Natural killer cell (primary cell): ENCODE results near the gene NR6A1. TPM values are rescaled to one million over a fixed set of nuclear protein-coding genes. Genes with fewer than 3 reads are reported as not detected.

Experiments
- ATAC-seq, 3 donors: fragments of 150-1000 bp in 2 of 3; fragments of 200-7000 bp in 1 of 3; cut with Tn5 transposase; 1 replicate in 1 of 3; 2 replicates in 2 of 3; pipeline ENCODE4 v1.10.0; 2021; ENCODE audit warnings: mild to moderate bottlenecking in 2 of 3, moderate library complexity in 2 of 3
- DNase-seq, 2 donors: peaks; one replicate each; pipeline versions ENCODE4 v3.0.0 to v3.0.0-alpha.2; 2013 to 2021; ENCODE audit warnings: mixed read lengths in 1 of 2
- H3K27ac ChIP-seq: one replicate; pipeline ENCODE4 v1.5.1; 2013; ENCODE audit warnings: mild to moderate bottlenecking, low read length
- H3K27me3 ChIP-seq: one replicate; pipeline ENCODE4 v1.6.1; 2013; ENCODE audit warnings: low read length; ENCODE audit not compliant: control insufficient read depth, insufficient read depth
- H3K36me3 ChIP-seq: one replicate; pipeline ENCODE4 v1.6.1; 2013; ENCODE audit warnings: low read length; ENCODE audit not compliant: control insufficient read depth, insufficient read depth
- H3K4me1 ChIP-seq: one replicate; pipeline ENCODE4 v1.6.1; 2013; ENCODE audit warnings: low read length; ENCODE audit not compliant: control insufficient read depth, insufficient read depth
- H3K4me3 ChIP-seq: one replicate; pipeline ENCODE4 v1.5.1; 2013; ENCODE audit warnings: low read length
- H3K9me3 ChIP-seq: one replicate; pipeline ENCODE4 v1.6.1; 2013; ENCODE audit warnings: low read length; ENCODE audit not compliant: control insufficient read depth, insufficient read depth
- H3K27ac Mint-ChIP-seq, 2 donors: one replicate each; pipeline ENCODE4 v1.8.0; 2022; ENCODE audit warnings: mild to moderate bottlenecking in 2 of 2, mixed read lengths in 2 of 2, moderate library complexity in 1 of 2
- H3K27me3 Mint-ChIP-seq, 2 donors: one replicate each; pipeline ENCODE4 v1.8.0; 2022; ENCODE audit warnings: low read depth in 2 of 2, mixed read lengths in 2 of 2
- H3K36me3 Mint-ChIP-seq: one replicate; pipeline ENCODE4 v1.8.0; 2022; ENCODE audit warnings: mixed read lengths
- H3K4me1 Mint-ChIP-seq, 2 donors: one replicate each; pipeline ENCODE4 v1.8.0; 2022; ENCODE audit warnings: mixed read lengths in 2 of 2
- H3K4me3 Mint-ChIP-seq: one replicate; pipeline ENCODE4 v1.8.0; 2022; ENCODE audit warnings: mild to moderate bottlenecking, moderate library complexity, mixed read lengths
- H3K9me3 Mint-ChIP-seq, 2 donors: one replicate each; pipeline ENCODE4 v1.8.0; 2022; ENCODE audit warnings: mixed read lengths in 2 of 2
- WGBS: methylation state at CpG from one replicate; pipeline ENCODE4 v1.1.7; 2013; ENCODE audit warnings: missing lambda C conversion rate; ENCODE audit not compliant: insufficient coverage; 5-methylcytosine and 5-hydroxymethylcytosine counted together
- intact Hi-C: fragments of 100-400 bp; cut with micrococcal nuclease; formaldehyde crosslinking; loops from one replicate; pipeline ENCODE4 v1.14.2; 2022
- total RNA-seq, 4 donors: library from RNA; stranded (reverse); fragments of 120-200 nt in 1 of 4; gene quantifications; one replicate each; pipeline versions ENCODE4 v1.2.3 to v1.2.4, GENCODE V29; 2013 to 2022
- TF ChIP-seq, protein P1 (sequence below): fragments of 200-600 bp; IDR thresholded peaks from one replicate; pipeline ENCODE4 v1.8.0; 2022; ENCODE audit warnings: antibody characterized with exemption

Gene NR6A1
- total RNA-seq, 3 donors from 2014 or later (not counting 1 experiment from before 2014, with no cell fraction given), result 0.07 to 0.75 (median 0.49) TPM

DNA sequence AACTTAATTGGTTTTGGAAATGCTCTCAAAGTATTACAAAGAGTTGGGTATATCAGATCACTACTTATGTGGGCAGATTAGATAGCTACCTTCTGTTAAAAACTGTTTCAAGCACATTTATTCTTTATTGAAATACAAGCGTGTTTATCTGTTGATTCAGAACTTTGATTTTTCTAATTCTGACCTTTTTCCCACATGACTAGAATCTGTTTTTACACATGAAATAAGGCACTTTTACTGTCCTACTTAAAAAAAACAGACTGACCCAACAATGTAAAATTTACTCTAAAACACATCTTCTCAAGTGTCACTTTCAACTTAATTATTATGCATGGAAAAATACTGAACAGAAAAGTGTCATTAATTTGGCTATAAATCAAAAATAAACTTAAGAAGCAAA is 4.8 kb downstream of the NR6A1 start:
- H3K4me1 ChIP-seq, result peaks cover 14% of the 10 kb centered on the region
- intact Hi-C loops, result no loop called here
- peaks cover 61% of the 10 kb centered on the region for H3K27me3 ChIP-seq

DNA sequence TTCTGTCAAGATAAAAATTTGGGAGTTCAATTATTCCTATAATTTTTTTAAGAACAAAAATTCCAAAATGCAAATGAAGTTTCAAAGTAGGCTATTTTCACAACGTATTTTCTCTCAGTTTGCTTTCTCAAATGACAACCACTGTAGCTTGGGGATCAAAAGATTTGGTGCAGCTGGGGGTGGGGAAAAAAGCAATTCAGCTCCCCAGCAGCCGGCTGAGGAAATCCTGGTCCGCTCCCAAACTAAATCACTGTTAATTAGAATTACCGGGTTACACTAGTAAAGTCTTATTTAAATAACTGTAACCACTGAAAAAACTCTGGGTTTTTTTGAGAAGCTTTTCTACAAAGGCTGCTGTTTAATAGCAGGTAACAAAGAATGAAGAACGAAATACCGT is 5.7 kb downstream of the NR6A1 start:
- intact Hi-C loops, result no loop called here
- ATAC-seq, result no peak
- H3K27ac Mint-ChIP-seq, result no peak overlapping the region

More for the DNA sequence above, 4.8 kb downstream of the NR6A1 start:
- TF ChIP-seq, protein P1, sequence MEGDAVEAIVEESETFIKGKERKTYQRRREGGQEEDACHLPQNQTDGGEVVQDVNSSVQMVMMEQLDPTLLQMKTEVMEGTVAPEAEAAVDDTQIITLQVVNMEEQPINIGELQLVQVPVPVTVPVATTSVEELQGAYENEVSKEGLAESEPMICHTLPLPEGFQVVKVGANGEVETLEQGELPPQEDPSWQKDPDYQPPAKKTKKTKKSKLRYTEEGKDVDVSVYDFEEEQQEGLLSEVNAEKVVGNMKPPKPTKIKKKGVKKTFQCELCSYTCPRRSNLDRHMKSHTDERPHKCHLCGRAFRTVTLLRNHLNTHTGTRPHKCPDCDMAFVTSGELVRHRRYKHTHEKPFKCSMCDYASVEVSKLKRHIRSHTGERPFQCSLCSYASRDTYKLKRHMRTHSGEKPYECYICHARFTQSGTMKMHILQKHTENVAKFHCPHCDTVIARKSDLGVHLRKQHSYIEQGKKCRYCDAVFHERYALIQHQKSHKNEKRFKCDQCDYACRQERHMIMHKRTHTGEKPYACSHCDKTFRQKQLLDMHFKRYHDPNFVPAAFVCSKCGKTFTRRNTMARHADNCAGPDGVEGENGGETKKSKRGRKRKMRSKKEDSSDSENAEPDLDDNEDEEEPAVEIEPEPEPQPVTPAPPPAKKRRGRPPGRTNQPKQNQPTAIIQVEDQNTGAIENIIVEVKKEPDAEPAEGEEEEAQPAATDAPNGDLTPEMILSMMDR, result no peak
- Histone ChIP-seq H3K27ac (no peak overlapping the region), H3K4me3 (no peak overlapping the region), H3K36me3 (no peaks in the 10 kb centered on the region), H3K9me3 (no peaks in the 10 kb centered on the region)
- DNase-seq (no peak), ATAC-seq (no peak)
- Mint-ChIP-seq H3K4me3 (no peak overlapping the region), H3K9me3 (no peaks in the 10 kb centered on the region), H3K36me3 (no peaks in the 10 kb centered on the region), H3K4me1 (peaks cover 14 to 16% of the 10 kb centered on the region in 2 donors), H3K27me3 (peaks cover 55 to 84% of the 10 kb centered on the region in 2 donors), H3K27ac (no peak overlapping the region)
- WGBS, result 88% methylated on average over 1 of the region's 1 CpG

DNA sequence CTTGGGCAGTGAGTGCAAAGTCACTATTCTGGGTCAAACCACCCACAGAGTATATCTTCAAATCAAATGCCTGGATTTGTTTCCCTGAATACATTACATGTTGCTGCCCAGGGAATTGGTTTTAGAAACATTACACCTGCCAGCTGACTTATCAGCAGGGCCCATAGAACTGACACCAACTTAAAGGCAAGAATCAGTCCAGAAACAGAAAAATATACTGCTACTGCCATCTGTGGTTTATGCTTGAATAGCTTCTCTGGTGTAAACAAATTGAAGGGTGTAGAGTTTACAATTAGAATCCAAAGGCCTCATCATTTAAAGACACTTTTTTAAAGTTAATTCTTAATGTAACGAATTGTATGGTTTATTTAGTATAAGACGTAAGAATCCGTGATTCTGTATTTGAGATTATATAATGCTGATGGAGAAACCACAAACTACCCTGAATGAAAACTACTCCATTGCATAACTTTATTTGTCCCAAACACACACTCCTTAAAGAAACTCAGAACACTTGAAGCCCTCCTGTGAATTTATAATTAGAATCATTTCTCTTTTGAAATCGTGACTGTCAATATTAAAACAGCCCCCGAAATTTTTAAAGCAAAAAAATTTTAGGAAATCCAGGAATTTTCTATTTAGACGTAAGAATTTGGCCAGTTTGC is 6.2 kb downstream of the NR6A1 start:
- Mint-ChIP-seq H3K27me3 (peaks cover 50 to 86% of the 10 kb centered on the region in 2 donors), H3K9me3 (no peaks in the 10 kb centered on the region), H3K27ac (no peak overlapping the region), H3K4me1 (peaks cover 5 to 7% of the 10 kb centered on the region in 2 donors), H3K36me3 (no peaks in the 10 kb centered on the region), H3K4me3 (no peak overlapping the region)
- DNase-seq (peak in 1 of 2 donors; percentile 23), ATAC-seq (no peak)
- H3K4me3 ChIP-seq, result no peak overlapping the region
- TF ChIP-seq, protein P1, result no peak
- peaks cover 55% of the 10 kb centered on the region for H3K27me3 ChIP-seq
- 83% methylated on average over 2 of the region's 6 CpGs for WGBS
- no peak overlapping the region for H3K27ac ChIP-seq
- H3K4me1 ChIP-seq, result peaks cover 5% of the 10 kb centered on the region
- no peaks in the 10 kb centered on the region for H3K36me3 ChIP-seq
- intact Hi-C loops, result no loop called here
- no peaks in the 10 kb centered on the region for H3K9me3 ChIP-seq

More for the DNA sequence above, 5.7 kb downstream of the NR6A1 start:
- H3K4me1 Mint-ChIP-seq, result peaks cover 10 to 12% of the 10 kb centered on the region in 2 donors
- no peak overlapping the region for H3K4me3 Mint-ChIP-seq
- TF ChIP-seq, protein P1, result no peak
- no peak overlapping the region for H3K4me3 ChIP-seq
- H3K9me3 Mint-ChIP-seq, result no peaks in the 10 kb centered on the region
- peaks cover 59% of the 10 kb centered on the region for H3K27me3 ChIP-seq
- H3K27me3 Mint-ChIP-seq, result peaks cover 54 to 91% of the 10 kb centered on the region in 2 donors
- no peaks in the 10 kb centered on the region for H3K36me3 ChIP-seq
- 91% methylated on average over 4 of the region's 6 CpGs for WGBS
- DNase-seq, result no peak
- peaks cover 11% of the 10 kb centered on the region for H3K4me1 ChIP-seq
- H3K9me3 ChIP-seq, result no peaks in the 10 kb centered on the region
- no peak overlapping the region for H3K27ac ChIP-seq
- no peaks in the 10 kb centered on the region for H3K36me3 Mint-ChIP-seq

DNA sequence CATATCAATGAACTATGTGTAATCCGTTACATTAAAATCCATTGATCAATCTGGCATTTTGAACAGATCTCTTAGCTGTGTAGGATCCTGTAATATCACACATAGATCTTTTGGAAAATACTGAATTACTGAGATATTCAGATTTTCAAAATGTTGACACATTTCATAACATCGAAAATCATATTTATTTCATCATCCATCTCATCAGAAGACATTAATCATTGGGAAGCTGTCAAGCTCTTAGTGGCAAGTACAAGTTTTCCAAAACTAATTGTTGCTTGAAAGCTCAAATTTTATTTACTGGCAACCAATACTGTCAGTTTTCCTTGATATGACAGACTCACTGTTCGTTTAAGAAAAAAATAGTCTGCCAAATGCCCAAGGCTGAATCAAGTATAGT is 8.5 kb downstream of the NR6A1 start:
- DNase-seq, result no peak
- TF ChIP-seq, protein P1, result no peak
- intact Hi-C loops, result no loop called here
- Histone ChIP-seq H3K36me3 (no peaks in the 10 kb centered on the region), H3K27me3 (peaks cover 40% of the 10 kb centered on the region), H3K4me3 (no peak overlapping the region), H3K9me3 (no peaks in the 10 kb centered on the region), H3K27ac (no peak overlapping the region), H3K4me1 (no peaks in the 10 kb centered on the region)
- Mint-ChIP-seq H3K9me3 (no peaks in the 10 kb centered on the region), H3K27ac (no peak overlapping the region), H3K27me3 (peaks cover 41 to 82% of the 10 kb centered on the region in 2 donors), H3K36me3 (no peaks in the 10 kb centered on the region), H3K4me3 (no peak overlapping the region), H3K4me1 (no peaks in the 10 kb centered on the region)
- ATAC-seq, result no peak
- 90% methylated on average over 2 of the region's 3 CpGs for WGBS
